Sciatic nerve (tissue), 2 donors: Measurements from ENCODE around the gene PPP2R5C. TPM values are rescaled to one million over a fixed set of nuclear protein-coding genes. Genes with fewer than 3 reads are reported as not detected.
"Not testable (repeated sequence)": the region's sequence is repeated elsewhere in the genome, so short reads cannot be mapped to it uniquely, and the experiment has no call there.

Experiments used
- ATAC-seq: fragments of 200-7000 bp; cut with Tn5 transposase; one replicate; pipeline ENCODE4 v1.9.1; 2020; ENCODE audit warnings: mild to moderate bottlenecking, moderate library complexity
- DNase-seq: peaks from one replicate; pipeline ENCODE4 v3.0.0-alpha.2; 2020; ENCODE audit warnings: low spot score
- intact Hi-C: fragments of 100-400 bp; cut with DNase I; formaldehyde crosslinking; loops from one replicate; pipeline ENCODE4 v1.14.2; 2022
- total RNA-seq: library from RNA; stranded (reverse); fragmentation: NEBNext Ultra II Directional; extraction: Animal tissue kit (Norgen Biotek cat#: 25700); gene quantifications from one replicate; pipeline ENCODE4 v1.2.1, GENCODE V29; 2021
- donor health status: DM: no; HTN: no; CAD: no.
- donor health status: DM: no; HTN: no; CAD: no.

The PPP2R5C gene
- total RNA-seq, 1 donor from 2014 or later: 144 TPM

DNA sequence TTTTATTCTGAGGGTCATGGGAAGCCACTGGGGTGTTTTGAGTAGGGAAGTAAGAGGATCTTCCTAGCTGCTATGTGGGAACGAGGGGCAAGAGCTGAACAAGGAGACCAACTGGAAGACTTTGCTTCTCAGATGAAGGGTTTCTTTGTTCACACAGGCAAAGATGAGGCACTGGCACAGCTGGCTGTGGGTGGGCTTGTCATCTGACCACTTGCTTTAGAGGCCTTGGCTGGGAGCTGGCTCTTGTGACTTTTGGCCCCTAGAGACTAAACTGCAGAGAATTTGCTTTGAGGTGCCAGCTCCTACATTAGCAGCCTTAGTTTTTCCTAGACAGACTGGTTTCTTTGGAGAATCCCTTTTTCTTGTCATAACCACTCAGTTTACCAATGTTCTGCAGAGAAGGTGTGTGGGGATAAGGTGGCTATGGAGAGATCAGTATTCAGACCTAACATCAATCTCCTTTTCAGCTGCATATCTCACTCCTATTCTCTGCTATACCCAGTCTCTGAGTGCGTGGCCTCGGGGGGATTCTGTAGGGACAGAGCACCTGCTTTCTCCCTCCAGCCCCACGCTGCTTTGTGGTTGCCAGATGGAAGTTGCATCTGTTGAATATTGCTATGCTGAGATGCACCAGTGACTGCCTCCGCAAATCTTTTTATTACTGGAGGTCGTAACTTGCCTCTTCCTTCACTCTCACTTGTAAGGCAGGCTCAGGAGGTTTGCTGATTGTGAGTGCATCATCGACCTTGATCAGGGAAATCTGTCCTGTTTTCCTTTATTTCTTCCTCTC, 12.7 kb downstream of the PPP2R5C start:
- intact Hi-C loops: no loop called here

DNA sequence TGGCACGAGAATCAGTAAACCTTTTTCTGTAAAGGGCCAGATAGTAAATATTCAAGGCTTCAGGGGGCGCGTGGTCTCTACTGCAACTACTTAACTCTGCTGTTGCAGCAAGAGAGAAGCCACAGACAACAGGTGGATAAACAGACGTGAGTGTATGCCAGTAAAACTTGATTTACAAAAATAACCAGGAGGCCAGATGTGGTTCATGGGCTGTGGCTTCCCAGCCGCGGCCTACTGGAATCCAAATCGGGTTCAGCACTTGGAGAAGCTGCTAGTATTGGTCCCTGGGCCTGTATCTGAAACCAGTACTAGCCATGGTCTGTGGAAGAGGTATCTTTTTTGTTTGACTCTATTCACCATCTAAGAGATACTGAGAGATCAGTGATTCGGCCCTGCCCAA, 13.3 kb downstream of the PPP2R5C start:
- DNase-seq (no peak), ATAC-seq (no peak)
- intact Hi-C loops: no loop called here

More for the DNA sequence above, 12.7 kb downstream of the PPP2R5C start:
- DNase-seq: no peak
- peak; percentile 59 for ATAC-seq

DNA sequence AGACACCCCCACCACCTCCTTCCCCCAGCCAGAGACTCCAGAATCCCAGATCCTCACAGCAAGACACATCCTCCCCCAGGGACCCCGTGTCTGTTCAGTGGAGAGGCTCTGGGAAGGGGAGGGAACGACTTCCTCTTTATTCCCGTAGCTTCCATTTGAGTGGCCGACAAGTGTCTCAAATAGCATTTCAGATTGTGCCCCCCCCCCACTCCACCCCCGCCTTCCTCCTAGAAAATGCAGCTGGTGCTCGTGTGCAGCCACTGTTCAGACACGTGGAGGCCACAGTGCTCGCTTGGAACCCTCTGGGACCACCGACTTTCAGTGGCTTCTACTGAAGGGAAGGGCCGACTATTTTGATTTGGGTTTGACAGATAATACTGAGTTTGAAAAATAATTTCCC, 14.3 kb downstream of the PPP2R5C start:
- DNase-seq (no peak), ATAC-seq (no peak)
- intact Hi-C loops: no loop called here

DNA sequence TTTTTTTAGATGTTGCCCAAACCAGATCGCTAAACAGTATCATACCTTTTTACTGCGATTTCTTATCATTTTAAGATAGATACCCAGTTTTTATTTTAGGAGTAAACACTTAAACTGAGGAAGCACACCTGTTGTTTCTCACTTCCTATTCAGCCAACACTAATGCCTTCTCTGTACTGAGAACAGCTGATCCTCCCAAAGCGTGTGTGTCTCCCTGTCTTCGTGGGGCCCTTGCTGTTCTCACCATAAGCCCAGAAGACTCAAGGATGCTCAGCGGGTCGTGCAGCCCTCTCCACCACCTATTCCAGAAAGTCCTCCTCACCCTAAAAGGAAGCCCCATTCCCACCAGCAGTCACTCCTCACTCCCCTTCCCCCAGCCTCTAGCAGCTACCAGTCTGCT, 14.8 kb downstream of the PPP2R5C start:
- no peak for DNase-seq
- intact Hi-C loops: no loop called here

DNA sequence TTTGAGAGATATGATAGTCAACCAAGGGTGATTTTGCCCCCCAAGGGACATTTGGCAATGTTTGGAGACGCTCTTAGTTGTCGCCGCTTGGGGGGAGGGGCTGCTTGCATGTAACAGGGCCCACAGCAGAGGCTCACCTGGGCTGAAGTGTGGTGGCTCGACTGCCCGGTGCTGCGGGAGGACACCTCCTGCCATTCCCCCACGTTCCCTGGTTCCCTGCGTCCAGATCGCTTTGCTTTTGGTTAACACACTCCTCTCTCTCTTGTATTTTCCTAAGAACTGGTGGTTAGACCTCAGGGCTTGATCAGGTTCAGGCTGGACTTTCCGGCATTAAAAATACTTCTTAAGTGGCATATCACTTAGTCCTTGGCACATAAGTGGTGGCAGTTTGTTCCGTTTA, 18.9 kb downstream of the PPP2R5C start:
- intact Hi-C loops: no loop called here
- ATAC-seq (no peak), DNase-seq (no peak)

More for the DNA sequence above, 14.8 kb downstream of the PPP2R5C start:
- ATAC-seq: no peak

DNA sequence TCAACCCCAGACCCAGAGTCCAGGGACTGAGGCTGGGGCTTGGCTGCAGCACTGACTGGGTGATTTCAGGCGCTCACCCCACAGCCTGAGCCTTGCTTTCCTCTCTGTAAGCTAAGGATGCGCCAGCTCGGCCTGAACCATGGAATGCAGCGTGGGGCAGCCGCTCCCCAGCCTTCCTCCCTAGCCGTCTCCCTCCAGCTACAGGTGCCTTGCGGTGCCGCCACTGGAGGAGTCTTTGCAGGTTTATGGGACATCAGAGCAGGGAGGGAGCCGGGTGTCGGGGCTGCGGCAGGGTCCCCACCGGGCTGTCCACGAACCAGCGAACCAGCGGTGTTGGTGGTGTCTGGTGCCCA, 19.4 kb downstream of the PPP2R5C start:
- intact Hi-C loops: no loop called here
- ATAC-seq: peak; percentile 48
- no peak for DNase-seq

DNA sequence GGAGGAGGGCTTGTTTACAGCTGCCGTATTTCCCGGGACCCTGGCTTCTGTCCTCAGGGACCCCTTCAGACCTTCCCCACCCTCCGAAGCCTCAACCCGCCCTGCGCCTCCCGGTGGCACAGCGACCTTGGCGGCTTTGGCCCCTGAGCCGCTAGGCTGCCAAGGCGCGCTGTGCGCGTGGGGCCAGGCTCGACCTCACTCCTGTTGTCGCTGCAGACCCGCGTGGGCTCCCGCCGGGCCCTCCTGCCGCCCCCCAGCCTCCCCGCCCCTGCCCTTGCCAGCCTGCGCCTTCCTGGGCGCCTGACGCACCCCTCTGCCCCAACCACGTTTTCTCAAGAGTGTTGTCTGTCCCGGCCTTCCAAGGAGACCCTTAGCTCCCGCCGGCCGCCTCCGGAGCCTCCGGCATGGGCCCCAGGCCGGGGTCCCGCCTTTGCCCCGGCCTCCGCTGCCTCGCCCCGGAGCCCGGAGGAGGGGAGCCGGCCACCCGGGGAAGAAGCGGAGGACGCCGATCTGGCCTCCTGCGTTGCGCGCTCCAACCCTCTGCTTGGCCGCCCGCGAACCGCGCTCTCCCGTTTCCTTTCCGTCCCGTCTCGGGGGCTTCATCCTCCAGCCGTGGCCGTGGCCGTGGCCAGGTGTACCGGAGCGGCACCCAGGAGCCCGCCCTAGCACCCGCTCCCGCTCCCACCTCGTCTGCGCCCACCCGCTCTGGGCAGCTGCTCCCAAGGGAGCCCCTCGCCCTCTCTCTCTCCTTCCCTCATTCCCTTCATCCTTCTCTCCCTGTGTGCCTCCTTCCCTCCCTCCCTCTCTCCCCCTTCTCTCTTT, 19.9 kb downstream of the PPP2R5C start:
- ATAC-seq (peak; percentile 55), DNase-seq (no peak)
- intact Hi-C loops: no loop called here

DNA sequence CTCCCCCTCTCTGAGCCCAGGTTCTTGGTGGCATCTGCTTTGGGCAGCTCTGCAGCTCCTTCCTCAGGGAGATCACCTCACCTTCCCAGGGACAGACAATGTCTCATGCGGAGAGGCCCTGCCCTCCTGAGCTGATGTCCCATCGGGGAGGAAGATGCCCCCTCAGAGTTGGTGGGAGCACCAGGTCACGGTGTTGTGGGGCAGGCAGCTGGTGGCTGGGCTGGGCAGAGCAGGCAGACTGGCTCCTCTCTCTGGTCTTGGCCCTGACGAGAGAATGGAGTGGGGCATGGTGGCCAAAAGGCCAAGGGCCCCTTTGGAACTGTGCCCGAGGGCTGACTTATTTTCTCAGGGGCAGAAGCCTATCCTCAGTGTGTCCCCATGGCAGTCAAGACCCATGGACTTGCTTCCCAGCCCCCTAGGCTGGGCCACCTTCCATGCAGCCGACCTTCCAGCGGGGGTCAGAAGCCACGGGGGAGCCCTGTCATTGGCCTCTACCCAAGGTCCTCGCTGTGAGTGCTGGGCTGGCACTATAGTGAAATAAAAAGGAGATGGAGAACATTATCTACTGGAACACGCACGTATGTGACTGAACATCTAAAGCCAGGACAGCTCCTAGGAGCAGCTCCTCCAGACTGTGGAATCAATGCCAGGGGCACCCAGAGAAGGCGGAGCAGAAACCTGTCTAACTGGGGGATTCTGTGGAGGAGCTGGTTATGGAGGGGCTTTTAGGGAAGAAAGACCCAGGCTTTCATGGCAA, 21.9 kb downstream of the PPP2R5C start:
- DNase-seq (no peak), ATAC-seq (no peak)
- intact Hi-C loops: no loop called here

DNA sequence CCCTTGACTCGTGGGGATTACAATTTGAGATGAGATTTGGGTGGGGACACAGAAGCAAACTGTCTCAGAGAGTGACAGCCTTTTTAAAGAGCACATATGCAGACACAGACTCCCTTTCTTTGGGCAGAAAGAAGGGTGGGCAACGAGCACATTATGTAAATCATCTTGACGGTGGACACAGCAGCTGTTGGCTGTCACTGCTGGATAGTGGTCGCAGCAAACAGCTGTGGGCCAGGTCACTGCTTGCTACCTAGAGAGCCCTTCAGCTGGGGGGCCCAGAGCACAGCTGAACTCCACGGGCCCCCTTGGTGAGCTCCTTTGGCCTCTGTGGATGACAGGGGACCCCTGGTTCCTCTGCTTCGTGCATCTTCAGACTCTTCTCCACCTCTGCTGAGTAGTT, 23.1 kb downstream of the PPP2R5C start:
- intact Hi-C loops: no loop called here
- no peak for ATAC-seq
- no peak for DNase-seq

DNA sequence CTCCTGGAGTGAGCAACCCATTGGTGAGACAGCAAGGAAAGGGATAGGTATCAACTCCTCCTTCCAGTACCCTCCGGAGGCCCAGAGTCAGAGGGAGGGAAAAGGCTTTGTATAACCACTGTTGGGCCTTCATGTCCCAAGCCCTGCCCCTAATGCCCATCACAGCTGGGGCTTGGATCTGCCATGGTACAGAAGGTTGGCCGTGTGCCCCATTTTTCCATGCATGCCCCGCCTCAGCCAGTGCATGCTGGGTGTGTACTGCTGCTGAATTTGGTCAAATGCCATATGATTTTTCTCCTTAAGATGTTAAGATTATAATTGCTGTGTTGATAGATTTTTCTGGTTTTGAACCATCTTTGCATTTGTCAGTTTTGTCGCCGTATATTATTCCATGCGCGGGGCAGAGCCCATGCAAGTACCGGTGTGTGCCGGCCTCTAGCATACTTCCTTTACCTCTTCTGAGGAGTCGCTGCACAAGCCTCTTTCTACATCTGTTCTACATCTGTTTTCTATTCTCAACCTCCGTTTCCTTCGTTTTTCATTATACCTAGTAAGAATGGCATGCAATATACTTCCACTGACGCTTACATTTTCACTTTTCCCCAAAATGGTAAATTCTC, 26.6 kb downstream of the PPP2R5C start:
- ATAC-seq (no peak), DNase-seq (no peak)

DNA sequence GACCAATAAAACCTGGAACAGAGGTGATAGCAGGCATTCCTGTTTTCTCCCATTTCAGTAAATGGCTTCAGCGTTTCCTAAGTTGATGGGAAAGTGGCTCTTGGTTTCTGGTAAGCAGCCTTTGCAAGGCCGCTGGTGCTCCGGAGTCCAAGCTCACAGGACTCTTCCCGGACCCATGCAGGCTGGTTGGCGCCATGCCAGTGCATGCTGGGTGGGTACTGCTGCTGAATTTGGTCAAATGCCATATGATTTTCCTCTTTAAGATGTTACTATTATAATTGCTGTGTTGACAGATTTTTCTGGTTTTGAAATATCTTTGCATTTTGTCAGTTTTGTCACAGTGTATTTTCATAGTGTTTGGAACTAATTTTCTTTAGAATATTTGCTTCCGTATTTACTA, 27.7 kb downstream of the PPP2R5C start:
- intact Hi-C loops: no loop called here
- ATAC-seq: no peak
- no peak for DNase-seq

More for the DNA sequence above, 26.6 kb downstream of the PPP2R5C start:
- intact Hi-C loops: no loop called here

DNA sequence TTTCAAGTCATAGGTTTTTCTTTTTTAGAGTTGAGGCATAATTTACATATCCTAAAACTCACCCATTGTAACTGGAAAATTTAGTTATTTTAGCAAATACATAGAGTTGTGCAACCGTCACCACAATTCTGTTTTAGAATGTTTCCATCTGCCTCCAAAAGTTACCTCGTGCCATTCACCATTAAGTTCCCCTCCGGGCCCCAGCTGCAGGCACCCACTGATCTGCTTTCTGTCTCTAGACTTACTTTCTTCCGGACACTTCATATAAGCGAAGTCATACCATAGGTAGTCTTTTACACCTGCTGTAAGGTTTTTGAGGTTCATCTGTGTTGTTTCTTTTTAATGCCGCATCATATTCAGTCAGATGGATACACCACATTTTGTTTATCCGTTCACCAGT, 28.7 kb downstream of the PPP2R5C start:
- no peak for DNase-seq
- intact Hi-C loops: no loop called here
- ATAC-seq: peak; percentile 53

DNA sequence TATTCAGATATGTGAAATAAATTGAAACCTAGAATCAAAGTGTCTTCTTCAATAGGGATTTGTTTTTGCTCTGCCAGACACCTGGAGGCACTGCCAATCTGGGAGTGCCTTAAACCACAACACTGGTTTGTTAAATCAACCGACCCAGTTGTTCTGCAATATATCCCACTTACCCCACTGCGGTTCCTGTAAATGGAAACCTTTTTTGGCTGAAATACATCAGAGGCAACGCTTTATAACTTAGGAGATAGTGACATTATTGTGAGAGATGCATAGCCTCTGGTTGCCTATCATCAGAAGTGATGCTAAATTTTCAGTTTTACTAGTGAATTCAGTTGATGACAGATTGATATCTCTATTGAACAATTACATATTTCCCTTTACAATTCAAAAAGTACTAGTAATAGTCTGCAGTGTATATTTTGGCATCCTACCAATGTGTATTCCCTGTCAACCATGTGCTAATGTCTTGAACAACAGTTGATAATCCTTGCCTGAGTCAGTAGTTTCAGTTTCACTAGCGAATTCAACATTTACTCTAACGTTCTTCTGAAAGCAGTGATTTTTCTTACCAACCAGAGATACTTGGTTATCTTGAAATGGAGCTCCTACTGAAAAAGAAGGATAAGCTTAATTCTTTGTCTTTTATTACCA, 30.5 kb downstream of the PPP2R5C start:
- DNase-seq: no peak
- intact Hi-C loops: no loop called here
- peak; percentile 72 for ATAC-seq

DNA sequence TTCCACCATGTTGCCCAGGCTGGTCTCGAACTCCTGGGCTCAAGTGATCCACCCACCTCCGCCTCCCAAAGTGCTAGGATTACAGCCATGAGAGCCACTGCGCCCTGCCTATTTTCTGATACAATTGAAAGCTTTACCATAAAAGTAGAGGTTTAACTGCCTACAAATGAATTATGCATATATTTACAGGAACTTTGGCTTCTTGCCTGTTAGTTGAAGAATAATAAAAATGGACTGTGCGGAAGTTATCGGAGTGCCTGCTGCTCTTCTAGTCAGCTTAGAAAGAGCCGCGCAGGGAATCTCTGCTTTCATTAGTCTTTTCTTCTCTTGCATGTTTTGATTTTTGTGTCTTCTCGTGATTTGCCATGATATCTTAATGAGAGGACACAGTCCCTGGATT, 34.5 kb downstream of the PPP2R5C start:
- DNase-seq (no peak), ATAC-seq (no peak)
- intact Hi-C loops: no loop called here

DNA sequence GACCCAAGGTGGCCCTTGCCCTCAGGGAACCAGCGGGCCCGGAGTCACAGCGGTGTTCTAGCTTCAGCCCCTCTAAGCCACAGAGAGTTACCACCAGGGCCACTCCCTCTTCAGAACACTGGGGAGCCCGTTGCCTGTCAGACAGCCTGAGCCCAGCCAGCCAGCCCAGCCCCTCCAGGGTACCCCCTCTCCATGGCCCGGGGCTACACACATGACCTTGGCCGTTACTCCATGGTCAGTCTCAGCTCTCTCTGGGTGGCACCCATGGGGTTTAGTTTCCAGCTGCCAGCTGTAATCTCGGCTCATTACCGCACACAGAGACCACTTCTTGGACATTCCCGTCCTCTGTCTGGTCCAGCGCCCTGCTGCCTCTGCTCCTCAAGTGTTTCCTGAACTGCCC, 35.0 kb downstream of the PPP2R5C start:
- ATAC-seq: no peak
- intact Hi-C loops: no loop called here
- DNase-seq: no peak

DNA sequence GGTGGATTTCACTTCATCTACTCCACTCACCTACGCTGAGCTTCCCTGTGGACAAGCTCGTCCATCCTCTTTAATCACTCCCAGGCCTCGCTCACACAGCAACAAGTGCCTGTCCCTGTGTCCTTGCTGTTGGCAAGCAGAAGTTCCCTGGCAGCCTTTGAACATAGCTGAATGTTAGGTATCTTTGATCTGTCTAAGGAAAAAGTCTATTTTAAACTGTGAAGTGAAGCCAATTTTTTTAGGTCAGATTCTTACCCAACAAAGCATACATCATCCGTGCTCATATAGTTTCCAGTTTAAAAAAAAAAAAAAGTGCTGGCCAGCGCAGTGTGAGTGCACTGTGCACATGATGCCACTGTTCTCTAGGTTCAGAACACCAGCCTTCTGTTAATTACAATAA, 36.3 kb downstream of the PPP2R5C start:
- ATAC-seq (no peak), DNase-seq (no peak)
- intact Hi-C loops: no loop called here

DNA sequence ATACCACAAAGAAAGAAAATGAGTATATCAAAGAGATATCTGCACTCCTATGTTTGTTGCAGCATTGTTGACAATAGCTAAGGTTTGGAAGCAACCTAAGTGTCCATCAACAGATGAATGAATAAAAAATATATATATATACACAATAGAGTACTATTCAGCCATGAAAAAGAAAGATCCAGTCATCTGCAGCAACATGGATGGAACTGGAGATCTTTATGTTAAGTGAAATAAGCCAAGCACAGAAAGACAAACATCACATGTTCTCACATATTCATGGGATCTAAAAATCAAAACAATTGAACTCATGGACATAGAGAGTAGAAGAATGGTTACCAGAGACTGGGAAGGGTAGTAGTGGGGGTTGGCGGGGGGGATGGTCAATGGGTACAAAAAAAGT, 42.9 kb downstream of the PPP2R5C start:
- ATAC-seq, DNase-seq, intact Hi-C loops: not testable (repeated sequence)

DNA sequence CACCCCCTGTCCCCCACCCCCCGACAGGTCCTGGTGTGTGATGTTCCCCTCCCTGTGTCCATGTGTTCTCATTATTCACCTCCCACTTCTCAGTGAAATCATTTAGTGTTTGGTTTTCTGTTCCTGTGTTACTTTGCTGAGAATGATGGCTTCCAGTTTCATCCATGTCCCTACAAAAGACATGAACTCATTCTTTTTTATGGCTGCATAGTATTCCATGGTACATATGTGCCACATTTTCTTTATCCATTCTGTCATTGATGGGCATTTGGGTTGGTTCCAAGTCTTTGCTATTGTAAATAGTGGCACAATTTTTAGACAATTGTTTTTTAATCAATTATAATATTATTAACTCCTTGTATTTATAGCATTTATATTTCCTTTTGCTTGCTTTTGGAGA, 44.7 kb downstream of the PPP2R5C start:
- DNase-seq, ATAC-seq: not testable (repeated sequence)

More for the DNA sequence above, 44.7 kb downstream of the PPP2R5C start:
- intact Hi-C loops: not testable (repeated sequence)
